Skeletal muscle tissue (tissue), 4 donors: ENCODE data around the gene SGPP2. TPM values are rescaled to one million over a fixed set of nuclear protein-coding genes. Genes with fewer than 3 reads are reported as not detected.
A peak's percentile ranks its signal among the peaks of the same experiment; 100 is the strongest.

Source experiments
- H3K27ac ChIP-seq: one replicate; pipeline ENCODE4 v1.7.0; 2013; ENCODE audit warnings: mild to moderate bottlenecking, low read depth, low read length, inconsistent platforms
- H3K27me3 ChIP-seq, 3 donors: one replicate each; pipeline ENCODE4 v1.7.0; 2013; ENCODE audit warnings: low read length in 3 of 3; ENCODE audit not compliant: control insufficient read depth in 3 of 3, insufficient read depth in 3 of 3
- H3K36me3 ChIP-seq, 3 donors: one replicate each; pipeline ENCODE4 v1.7.0; 2013; ENCODE audit warnings: low read length in 3 of 3; ENCODE audit not compliant: control insufficient read depth in 3 of 3, insufficient read depth in 3 of 3
- H3K4me1 ChIP-seq, 3 donors: one replicate each; pipeline ENCODE4 v1.7.0; 2013; ENCODE audit warnings: low read length in 3 of 3, mild to moderate bottlenecking in 3 of 3; ENCODE audit not compliant: control insufficient read depth in 3 of 3, insufficient read depth in 3 of 3
- H3K4me3 ChIP-seq, 3 donors: one replicate each; pipeline ENCODE4 v1.7.0; 2013; ENCODE audit warnings: low read length in 3 of 3
- H3K9ac ChIP-seq, 3 donors: one replicate each; pipeline ENCODE4 v1.7.0; 2013; ENCODE audit warnings: low read length in 3 of 3, mild to moderate bottlenecking in 3 of 3, moderate library complexity in 2 of 3, low read depth in 1 of 3
- H3K9me3 ChIP-seq, 3 donors: one replicate each; pipeline ENCODE4 v1.7.0; 2013; ENCODE audit warnings: low read length in 3 of 3; ENCODE audit not compliant: control insufficient read depth in 3 of 3
- total RNA-seq: library from RNA; depleted of rRNA; stranded (reverse); fragments of >200 nt; gene quantifications from one replicate; pipeline ENCODE4 v1.2.3, GENCODE V29; 2014
- donor health status: Osteomylitis.

SGPP2 gene
- total RNA-seq, 1 donor from 2014 or later: not detected

- Histone ChIP-seq H3K4me1 (peaks cover 0 to 9% (median 6%) of the 10 kb centered on the region in 3 donors), H3K4me3 (peak overlapping the region in 1 of 3 donors; percentile 30), H3K27me3 (no peaks in the 10 kb centered on the region), H3K9ac (peak overlapping the region in 1 of 3 donors; percentile 42), H3K27ac (no peak overlapping the region), H3K9me3 (no peaks in the 10 kb centered on the region), H3K36me3 (no peaks in the 10 kb centered on the region)
Measured at GRCh38 chr2:222518570-222519381, 94.4 kb downstream of the SGPP2 start.

- Histone ChIP-seq H3K4me3 (no peak overlapping the region), H3K9me3 (no peaks in the 10 kb centered on the region), H3K9ac (no peak overlapping the region), H3K36me3 (no peaks in the 10 kb centered on the region), H3K4me1 (peaks cover 0 to 9% (median 6%) of the 10 kb centered on the region in 3 donors), H3K27ac (no peak overlapping the region), H3K27me3 (no peaks in the 10 kb centered on the region)
Measured at GRCh38 chr2:222521099-222521498, 96.8 kb downstream of the SGPP2 start.

DNA sequence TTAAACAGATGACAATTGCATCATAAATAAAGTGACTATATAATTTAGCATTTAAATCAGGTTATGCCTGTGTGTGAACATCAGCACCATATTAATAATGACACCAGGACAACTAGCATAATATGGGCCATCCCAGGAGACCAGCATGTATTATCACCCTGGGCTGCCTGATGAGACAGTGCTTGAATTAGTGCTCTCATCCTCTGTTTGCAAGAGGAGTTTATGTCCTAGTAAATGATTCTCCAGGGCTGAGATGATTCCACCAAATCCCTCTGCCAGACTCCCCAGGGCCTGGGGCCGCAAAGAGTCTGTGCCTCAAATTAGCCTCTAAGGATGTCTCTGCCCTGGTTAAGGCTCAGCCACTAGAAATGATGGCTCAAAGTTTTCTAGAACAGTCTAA lies 97.7 kb downstream of the SGPP2 start:
- Histone ChIP-seq H3K9ac (no peak overlapping the region), H3K27ac (no peak overlapping the region), H3K4me1 (peaks cover 0 to 9% (median 6%) of the 10 kb centered on the region in 3 donors), H3K4me3 (no peak overlapping the region), H3K9me3 (no peaks in the 10 kb centered on the region), H3K27me3 (no peaks in the 10 kb centered on the region), H3K36me3 (no peaks in the 10 kb centered on the region)

GRCh38 chr2:222523783-222524544 lies 99.6 kb downstream of the SGPP2 start:
- H3K27me3 ChIP-seq: no peaks in the 10 kb centered on the region
- H3K4me3 ChIP-seq: no peak overlapping the region
- H3K4me1 ChIP-seq: peaks cover 0 to 4% (median 1%) of the 10 kb centered on the region in 3 donors
- no peaks in the 10 kb centered on the region for H3K36me3 ChIP-seq
- no peak overlapping the region for H3K27ac ChIP-seq
- no peaks in the 10 kb centered on the region for H3K9me3 ChIP-seq
- H3K9ac ChIP-seq: no peak overlapping the region

DNA sequence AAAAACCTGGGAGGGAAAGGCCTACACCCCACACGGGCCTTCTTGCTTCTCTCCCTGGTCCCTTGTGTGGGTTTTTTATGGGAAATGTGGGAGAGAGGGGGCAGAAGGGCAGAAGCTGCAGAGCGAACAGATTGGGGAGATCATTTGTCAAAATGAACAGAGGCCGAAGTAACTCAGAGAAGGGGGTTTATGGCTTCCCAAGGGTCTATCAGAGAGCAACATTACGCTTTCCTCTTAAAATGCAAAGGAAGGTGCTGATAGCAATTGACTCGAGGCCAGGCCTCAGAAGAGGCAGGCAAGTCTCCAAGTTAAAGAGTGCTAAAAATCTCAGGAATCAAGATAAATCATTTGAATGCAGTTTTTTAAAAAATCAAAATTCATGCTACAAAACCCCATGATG lies 101.5 kb downstream of the SGPP2 start:
- H3K9ac ChIP-seq: no peak overlapping the region
- H3K27ac ChIP-seq: no peak overlapping the region
- no peaks in the 10 kb centered on the region for H3K4me1 ChIP-seq
- no peak overlapping the region for H3K4me3 ChIP-seq
- no peaks in the 10 kb centered on the region for H3K9me3 ChIP-seq
- no peaks in the 10 kb centered on the region for H3K27me3 ChIP-seq
- H3K36me3 ChIP-seq: no peaks in the 10 kb centered on the region

- H3K27me3 ChIP-seq: no peaks in the 10 kb centered on the region
- no peak overlapping the region for H3K9ac ChIP-seq
- H3K27ac ChIP-seq: no peak overlapping the region
- H3K4me1 ChIP-seq: no peaks in the 10 kb centered on the region
- H3K4me3 ChIP-seq: no peak overlapping the region
- H3K9me3 ChIP-seq: no peaks in the 10 kb centered on the region
- H3K36me3 ChIP-seq: no peaks in the 10 kb centered on the region
Measured at GRCh38 chr2:222526480-222527277, 102.3 kb downstream of the SGPP2 start.

DNA sequence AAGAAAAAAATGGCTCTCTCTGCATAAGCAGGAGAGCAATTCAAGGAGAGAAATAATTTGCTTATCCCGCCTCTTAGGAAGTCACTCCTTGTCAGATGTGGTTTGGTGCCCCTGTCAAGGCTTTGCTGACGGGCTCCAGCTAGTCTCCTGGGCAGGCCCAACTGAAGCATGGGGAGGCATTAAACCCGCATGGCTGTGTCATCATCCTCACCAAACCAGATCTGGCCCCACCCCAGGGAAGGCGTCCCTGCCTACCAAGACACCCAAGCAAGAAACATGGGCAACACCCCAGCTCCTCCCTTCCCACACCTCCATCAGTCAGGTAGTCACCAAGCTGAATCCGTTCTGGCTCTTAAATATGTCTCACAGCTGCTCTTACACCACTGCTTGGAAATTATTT lies 108.0 kb downstream of the SGPP2 start:
- H3K36me3 ChIP-seq: no peaks in the 10 kb centered on the region
- H3K27me3 ChIP-seq: peaks cover 0 to 4% (median 0%) of the 10 kb centered on the region in 3 donors
- no peaks in the 10 kb centered on the region for H3K4me1 ChIP-seq
- H3K27ac ChIP-seq: no peak overlapping the region
- no peak overlapping the region for H3K9ac ChIP-seq
- no peak overlapping the region for H3K4me3 ChIP-seq
- no peaks in the 10 kb centered on the region for H3K9me3 ChIP-seq

GRCh38 chr2:222535477-222535876 lies 111.1 kb downstream of the SGPP2 start:
- Histone ChIP-seq H3K36me3 (no peaks in the 10 kb centered on the region), H3K9me3 (no peaks in the 10 kb centered on the region), H3K4me3 (no peak overlapping the region), H3K27me3 (peaks cover 0 to 4% (median 0%) of the 10 kb centered on the region in 3 donors), H3K9ac (no peak overlapping the region), H3K27ac (no peak overlapping the region), H3K4me1 (no peaks in the 10 kb centered on the region)

GRCh38 chr2:222538535-222538934 lies 114.2 kb downstream of the SGPP2 start:
- H3K9me3 ChIP-seq: no peaks in the 10 kb centered on the region
- H3K27me3 ChIP-seq: peaks cover 0 to 4% (median 0%) of the 10 kb centered on the region in 3 donors
- no peak overlapping the region for H3K9ac ChIP-seq
- H3K27ac ChIP-seq: no peak overlapping the region
- H3K4me3 ChIP-seq: no peak overlapping the region
- H3K4me1 ChIP-seq: no peaks in the 10 kb centered on the region
- no peaks in the 10 kb centered on the region for H3K36me3 ChIP-seq
